ENCODE measurements around the gene TBXAS1. TPM values are rescaled to one million over a fixed set of nuclear protein-coding genes. Genes with fewer than 3 reads are reported as not detected.

The TBXAS1 gene
- total and polyA plus RNA-seq, 4 donors, result 4.1 to 22.4 (median 12.2) TPM

DNA sequence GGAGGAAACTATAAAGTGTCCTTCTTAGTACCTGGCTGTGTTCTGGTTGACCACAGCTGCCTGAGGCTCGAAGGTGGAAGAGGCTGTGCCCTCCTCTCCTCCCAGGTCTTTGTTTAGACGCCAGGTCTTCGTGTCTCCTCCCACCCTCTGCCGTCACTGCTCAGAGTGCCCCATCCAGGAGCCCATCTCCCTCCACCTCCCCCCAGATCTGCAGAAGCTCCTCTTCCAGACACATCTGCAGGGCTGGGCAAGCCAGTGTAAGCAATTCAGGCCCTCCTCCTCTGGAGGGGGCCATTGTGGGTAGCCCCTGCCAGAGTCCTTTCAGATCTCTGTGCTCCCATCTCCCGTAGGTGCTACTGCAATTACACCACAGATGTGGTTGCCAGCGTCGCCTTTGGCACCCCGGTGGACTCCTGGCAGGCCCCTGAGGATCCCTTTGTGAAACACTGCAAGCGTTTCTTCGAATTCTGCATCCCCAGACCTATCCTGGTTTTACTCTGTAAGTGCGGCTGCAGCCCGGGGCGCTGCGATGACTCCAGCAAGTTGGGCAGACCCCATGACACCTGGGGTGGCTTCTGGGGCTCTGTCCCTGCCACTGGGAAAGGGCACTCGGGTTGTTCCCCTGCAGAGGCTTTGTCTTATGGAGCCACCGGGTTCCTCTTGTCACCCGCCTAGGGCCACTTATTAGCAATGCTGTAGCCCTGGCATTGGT, 126.2 kb downstream of the TBXAS1 start:
- 94% methylated on average over 17 of the region's 17 CpGs for WGBS
- H3K36me3 ChIP-seq (ENCODE audit: control insufficient read depth in 4 of 4, insufficient read depth in 3 of 4, low read depth in 1 of 4, low read length in 3 of 4), result no peaks in the 10 kb centered on the region
- no peak overlapping the region for H3K4me3 ChIP-seq (ENCODE audit: low read depth in 1 of 3, low read length in 3 of 3)
- H3K27me3 ChIP-seq (ENCODE audit: control insufficient read depth in 4 of 4, insufficient read depth in 4 of 4, low read length in 3 of 4), result no peaks in the 10 kb centered on the region
- no peak for DNase-seq (ENCODE audit: low spot score)
- TF ChIP-seq JUND (IDR thresholded peaks at IDR 0.05), result no peak
- TF ChIP-seq SP1 (IDR thresholded peaks at IDR 0.05), result no peak
- no peak for TF ChIP-seq YY1 (IDR thresholded peaks at IDR 0.05)
- TF ChIP-seq HNF4A (conservative IDR thresholded peaks at IDR 0.05), result no peak
- no peak for TF ChIP-seq ATF3 (IDR thresholded peaks at IDR 0.05)
- no peak for TF ChIP-seq FOXA1 (IDR thresholded peaks at IDR 0.05)
- no peak for TF ChIP-seq HNF4G (IDR thresholded peaks at IDR 0.05)
- TF ChIP-seq, protein P1, sequence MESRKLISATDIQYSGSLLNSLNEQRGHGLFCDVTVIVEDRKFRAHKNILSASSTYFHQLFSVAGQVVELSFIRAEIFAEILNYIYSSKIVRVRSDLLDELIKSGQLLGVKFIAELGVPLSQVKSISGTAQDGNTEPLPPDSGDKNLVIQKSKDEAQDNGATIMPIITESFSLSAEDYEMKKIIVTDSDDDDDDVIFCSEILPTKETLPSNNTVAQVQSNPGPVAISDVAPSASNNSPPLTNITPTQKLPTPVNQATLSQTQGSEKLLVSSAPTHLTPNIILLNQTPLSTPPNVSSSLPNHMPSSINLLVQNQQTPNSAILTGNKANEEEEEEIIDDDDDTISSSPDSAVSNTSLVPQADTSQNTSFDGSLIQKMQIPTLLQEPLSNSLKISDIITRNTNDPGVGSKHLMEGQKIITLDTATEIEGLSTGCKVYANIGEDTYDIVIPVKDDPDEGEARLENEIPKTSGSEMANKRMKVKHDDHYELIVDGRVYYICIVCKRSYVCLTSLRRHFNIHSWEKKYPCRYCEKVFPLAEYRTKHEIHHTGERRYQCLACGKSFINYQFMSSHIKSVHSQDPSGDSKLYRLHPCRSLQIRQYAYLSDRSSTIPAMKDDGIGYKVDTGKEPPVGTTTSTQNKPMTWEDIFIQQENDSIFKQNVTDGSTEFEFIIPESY (IDR thresholded peaks at IDR 0.05), result no peak
- no peak for TF ChIP-seq EGR1 (IDR thresholded peaks at IDR 0.05; ENCODE audit: low read depth in 2 of 2)
- TF ChIP-seq NR2F2 (IDR thresholded peaks at IDR 0.05), result no peak
- no peak for TF ChIP-seq MAX (IDR thresholded peaks at IDR 0.05)
- no peak for TF ChIP-seq RXRA (IDR thresholded peaks at IDR 0.05)
- no peak for TF ChIP-seq CTCF (IDR thresholded peaks at IDR 0.05; ENCODE audit: low read depth, low read length, missing input control)
- no peak overlapping the region for H3K27ac ChIP-seq (ENCODE audit: low read depth in 1 of 2, low read length in 2 of 2)
- H3K9ac ChIP-seq (ENCODE audit: low read depth in 1 of 2, low read length in 2 of 2), result no peak overlapping the region
- H3K9me3 ChIP-seq (ENCODE audit: control insufficient read depth in 4 of 4, low read length in 3 of 4), result no peaks in the 10 kb centered on the region
- H3K4me1 ChIP-seq (ENCODE audit: control insufficient read depth in 4 of 4, insufficient read depth in 4 of 4, low read length in 3 of 4), result peaks cover 0 to 6% (median 2%) of the 10 kb centered on the region in 4 donors

DNA sequence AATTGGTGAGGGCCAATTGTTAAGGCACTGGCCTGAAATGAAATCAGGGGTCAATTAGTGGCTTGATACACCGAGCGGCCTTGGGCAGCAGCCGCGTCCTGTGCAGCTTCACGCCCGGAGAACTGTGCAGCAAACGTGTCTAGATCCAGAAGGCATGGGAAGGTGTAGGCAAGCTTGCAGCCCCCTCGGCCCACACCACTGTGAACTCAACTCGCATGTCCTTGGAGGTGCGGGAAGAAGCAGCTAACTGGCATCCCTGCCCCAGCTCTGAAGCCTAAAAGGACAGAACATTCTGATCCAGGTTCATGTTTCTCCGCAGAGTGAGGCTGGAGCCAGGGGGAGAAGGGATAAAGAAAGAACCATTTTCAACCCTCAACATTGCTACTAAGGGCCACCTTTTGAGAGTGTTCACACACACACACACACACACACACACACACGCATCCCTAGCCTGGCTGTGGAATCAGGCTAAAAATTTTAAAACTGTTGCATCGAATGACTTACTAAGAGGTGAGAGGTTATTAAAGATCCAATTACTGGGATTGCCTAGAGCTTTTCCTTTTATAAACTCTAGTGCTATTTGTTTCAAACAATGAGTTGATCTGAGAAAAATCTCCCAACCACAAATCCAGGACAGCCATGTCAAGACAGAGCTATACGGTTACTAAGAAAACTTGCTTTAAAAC, 129.7 kb downstream of the TBXAS1 start:
- H3K9ac ChIP-seq (ENCODE audit: low read depth in 1 of 2, low read length in 2 of 2), result no peak overlapping the region
- H3K27me3 ChIP-seq (ENCODE audit: control insufficient read depth in 4 of 4, insufficient read depth in 4 of 4, low read length in 3 of 4), result no peaks in the 10 kb centered on the region
- WGBS, result 96% methylated on average over 14 of the region's 14 CpGs

More for the DNA sequence above, 129.7 kb downstream of the TBXAS1 start:
- H3K4me3 ChIP-seq (ENCODE audit: low read depth in 1 of 3, low read length in 3 of 3), result no peak overlapping the region
- no peaks in the 10 kb centered on the region for H3K4me1 ChIP-seq (ENCODE audit: control insufficient read depth in 4 of 4, insufficient read depth in 4 of 4, low read length in 3 of 4)
- DNase-seq (ENCODE audit: low spot score), result no peak
- H3K36me3 ChIP-seq (ENCODE audit: control insufficient read depth in 4 of 4, insufficient read depth in 3 of 4, low read depth in 1 of 4, low read length in 3 of 4), result no peaks in the 10 kb centered on the region
- H3K27ac ChIP-seq (ENCODE audit: low read depth in 1 of 2, low read length in 2 of 2), result no peak overlapping the region
- TF ChIP-seq GABPA (IDR thresholded peaks at IDR 0.05 in 1 of 2, conservative IDR thresholded peaks at IDR 0.05 in 1 of 2) (no peak), HNF4G (IDR thresholded peaks at IDR 0.05) (no peak), FOXA2 (IDR thresholded peaks at IDR 0.05) (no peak), TAF1 (conservative IDR thresholded peaks at IDR 0.05) (no peak), RAD21 (IDR thresholded peaks at IDR 0.05) (no peak), CTCF (IDR thresholded peaks at IDR 0.05; ENCODE audit: low read depth, low read length, missing input control) (no peak)
- no peaks in the 10 kb centered on the region for H3K9me3 ChIP-seq (ENCODE audit: control insufficient read depth in 4 of 4, low read length in 3 of 4)

Measured in liver (tissue), 9 donors.